Bronchial epithelial cell (primary cell): ENCODE data around the gene CHFR. TPM values are rescaled to one million over a fixed set of nuclear protein-coding genes. Genes with fewer than 3 reads are reported as not detected.
"Not testable (repeated sequence)": the region's sequence is repeated elsewhere in the genome, so short reads cannot be mapped to it uniquely, and the experiment has no call there.

ENCODE experiments used
- DNase-seq: peaks from one replicate; pipeline ENCODE4 v3.0.0-alpha.2; 2010; ENCODE audit warnings: low read depth
- FAIRE-seq: peaks from 2 replicates; lab custom pipeline; 2011; peaks lifted over from hg19 to GRCh38; lab: Jason Lieb, UNC
- H3K27me3 ChIP-seq: 2 replicates; pipeline ENCODE4 v1.5.1; 2011; ENCODE audit warnings: low read length; ENCODE audit not compliant: control insufficient read depth, insufficient read depth
- H3K36me3 ChIP-seq: 2 replicates; pipeline ENCODE4 v1.5.1; 2011; ENCODE audit warnings: low read length; ENCODE audit not compliant: control insufficient read depth, insufficient read depth
- H3K4me3 ChIP-seq: 2 replicates; pipeline ENCODE4 v1.5.1; 2011; ENCODE audit warnings: mild to moderate bottlenecking, low read depth, low read length, control low read depth
- total RNA-seq: library from RNA; depleted of rRNA; stranded (reverse); fragments of >200 nt; gene quantifications from 2 replicates; pipeline ENCODE4 v1.2.1, GENCODE V29; 2014
- TF ChIP-seq, protein P1 (sequence below): IDR thresholded peaks from 2 replicates; pipeline ENCODE4 v1.5.1; 2011; ENCODE audit warnings: mild to moderate bottlenecking, moderate library complexity, low read length, control low read depth, inconsistent platforms; ENCODE audit not compliant: insufficient read depth, severe bottlenecking

CHFR gene
- total RNA-seq, 1 donor from 2014 or later = 33.4 TPM

DNA sequence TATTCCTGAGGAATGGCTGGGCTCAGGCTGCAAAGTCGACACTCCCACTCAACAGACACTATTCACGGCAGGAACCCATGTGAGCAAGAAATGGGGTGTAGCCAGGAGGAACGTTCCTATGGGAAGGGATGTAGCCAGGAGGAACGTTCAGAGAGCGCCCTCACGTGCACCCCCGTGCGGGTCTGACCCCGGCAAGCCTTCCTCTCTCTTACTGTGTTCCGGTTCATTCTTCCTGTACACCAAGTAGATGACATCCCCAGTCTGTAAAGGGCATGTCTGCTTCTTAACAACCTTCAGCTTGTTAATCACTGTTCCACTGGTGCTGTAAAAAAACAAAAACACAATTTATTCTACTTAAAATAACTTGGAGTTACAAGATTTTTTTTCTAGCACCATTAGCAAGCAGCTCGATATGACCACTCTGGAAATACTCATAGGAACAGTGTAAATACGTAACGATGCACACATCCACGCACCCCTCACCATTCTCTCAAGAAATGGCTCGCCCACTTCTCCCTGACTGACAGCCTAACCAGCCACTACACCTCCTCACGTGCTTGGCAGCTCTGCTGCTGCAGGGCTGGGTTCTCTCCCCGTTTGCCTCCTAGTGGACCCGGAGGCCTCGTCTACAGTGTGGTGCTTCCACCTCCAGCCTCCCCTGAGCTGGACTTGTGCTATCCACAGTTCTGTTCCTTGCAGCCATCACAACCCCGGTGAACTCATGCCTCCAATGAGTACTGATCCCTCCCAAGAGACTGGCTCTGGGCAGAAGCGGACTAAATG lies 15.1 kb downstream of the CHFR start:
- DNase-seq (no peak), FAIRE-seq (no peak)
- TF ChIP-seq, protein P1, sequence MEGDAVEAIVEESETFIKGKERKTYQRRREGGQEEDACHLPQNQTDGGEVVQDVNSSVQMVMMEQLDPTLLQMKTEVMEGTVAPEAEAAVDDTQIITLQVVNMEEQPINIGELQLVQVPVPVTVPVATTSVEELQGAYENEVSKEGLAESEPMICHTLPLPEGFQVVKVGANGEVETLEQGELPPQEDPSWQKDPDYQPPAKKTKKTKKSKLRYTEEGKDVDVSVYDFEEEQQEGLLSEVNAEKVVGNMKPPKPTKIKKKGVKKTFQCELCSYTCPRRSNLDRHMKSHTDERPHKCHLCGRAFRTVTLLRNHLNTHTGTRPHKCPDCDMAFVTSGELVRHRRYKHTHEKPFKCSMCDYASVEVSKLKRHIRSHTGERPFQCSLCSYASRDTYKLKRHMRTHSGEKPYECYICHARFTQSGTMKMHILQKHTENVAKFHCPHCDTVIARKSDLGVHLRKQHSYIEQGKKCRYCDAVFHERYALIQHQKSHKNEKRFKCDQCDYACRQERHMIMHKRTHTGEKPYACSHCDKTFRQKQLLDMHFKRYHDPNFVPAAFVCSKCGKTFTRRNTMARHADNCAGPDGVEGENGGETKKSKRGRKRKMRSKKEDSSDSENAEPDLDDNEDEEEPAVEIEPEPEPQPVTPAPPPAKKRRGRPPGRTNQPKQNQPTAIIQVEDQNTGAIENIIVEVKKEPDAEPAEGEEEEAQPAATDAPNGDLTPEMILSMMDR = no peak
- H3K36me3 ChIP-seq = peaks cover 25% of the 10 kb centered on the region
- no peaks in the 10 kb centered on the region for H3K27me3 ChIP-seq
- H3K4me3 ChIP-seq = no peak overlapping the region

GRCh38 chr12:132869551-132869950 lies 17.9 kb downstream of the CHFR start:
- Histone ChIP-seq H3K36me3 (peaks cover 31% of the 10 kb centered on the region), H3K4me3 (no peak overlapping the region), H3K27me3 (no peaks in the 10 kb centered on the region)
- TF ChIP-seq, protein P1 = no peak
- no peak for FAIRE-seq
- DNase-seq = no peak

DNA sequence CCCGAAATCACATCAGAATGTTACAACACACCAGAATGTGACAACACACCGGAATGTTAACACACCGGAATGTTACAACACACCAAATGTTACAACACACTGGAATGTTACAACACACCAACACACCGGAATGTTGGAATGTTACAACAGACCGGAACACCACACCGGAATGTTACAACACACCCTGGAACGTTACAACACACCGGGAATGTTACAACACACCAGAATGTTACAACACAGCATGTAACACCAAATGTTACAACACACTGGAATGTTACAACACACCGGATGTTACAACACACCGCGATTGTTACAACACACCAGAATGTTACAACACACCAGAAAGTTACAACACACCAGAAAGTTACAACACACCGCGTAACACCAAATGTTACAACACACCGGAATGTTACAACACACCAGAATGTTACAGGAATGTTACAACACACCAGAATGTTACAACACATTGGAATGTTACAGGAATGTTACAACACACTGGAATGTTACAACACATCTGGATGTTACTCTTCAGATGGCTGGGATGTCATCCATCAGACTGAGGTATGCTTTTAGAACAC lies 21.1 kb downstream of the CHFR start:
- DNase-seq (peak; percentile 74), FAIRE-seq (peak; percentile 100)
- no peaks in the 10 kb centered on the region for H3K27me3 ChIP-seq
- TF ChIP-seq, protein P1 = no peak
- H3K4me3 ChIP-seq = no peak overlapping the region
- peaks cover 26% of the 10 kb centered on the region for H3K36me3 ChIP-seq

DNA sequence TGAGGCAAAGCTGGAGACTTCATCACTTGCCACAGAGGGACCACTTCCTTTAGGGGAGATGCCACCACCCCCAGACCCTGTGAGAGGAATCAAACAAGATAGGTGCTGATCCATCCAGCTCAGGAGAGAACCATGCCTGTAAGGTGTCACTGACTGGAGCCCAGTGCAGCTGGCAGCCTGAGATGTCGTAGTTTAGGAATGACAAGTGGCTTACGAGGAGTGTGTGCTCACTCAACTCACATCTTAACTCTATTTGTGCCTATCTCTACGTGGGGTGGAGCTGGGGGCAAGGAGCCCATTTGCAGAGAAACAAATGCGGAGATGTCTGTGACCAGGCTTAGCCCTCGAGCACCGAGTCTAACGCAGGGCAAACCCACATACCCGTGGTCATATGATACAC lies 25.8 kb downstream of the CHFR start:
- FAIRE-seq (no peak), DNase-seq (no peak)
- Histone ChIP-seq H3K4me3 (no peak overlapping the region), H3K27me3 (no peaks in the 10 kb centered on the region), H3K36me3 (peaks cover 29% of the 10 kb centered on the region)
- TF ChIP-seq, protein P1 = no peak

- peak; percentile 4 for DNase-seq
- H3K27me3 ChIP-seq = no peaks in the 10 kb centered on the region
These were observed 28.6 kb downstream of the CHFR start for GRCh38 chr12:132858718-132859266.

GRCh38 chr12:132857019-132857418 lies 30.4 kb downstream of the CHFR start:
- not testable (repeated sequence) for FAIRE-seq, DNase-seq, H3K27me3 ChIP-seq, H3K4me3 ChIP-seq
- H3K36me3 ChIP-seq = peaks cover 41% of the 10 kb centered on the region

More at GRCh38 chr12:132858718-132859266, 28.6 kb downstream of the CHFR start:
- TF ChIP-seq, protein P1 = no peak
- Histone ChIP-seq H3K4me3 (no peak overlapping the region), H3K36me3 (peaks cover 33% of the 10 kb centered on the region)
- no peak for FAIRE-seq
